ENCODE measurements around the gene PGGHG. TPM values are rescaled to one million over a fixed set of nuclear protein-coding genes. Genes with fewer than 3 reads are reported as not detected.
"Not testable (repeated sequence)": the region's sequence is repeated elsewhere in the genome, so short reads cannot be mapped to it uniquely, and the experiment has no call there.

Gene PGGHG
- total RNA-seq, 2 experiments from 2014 or later: 487 to 541 TPM

DNA sequence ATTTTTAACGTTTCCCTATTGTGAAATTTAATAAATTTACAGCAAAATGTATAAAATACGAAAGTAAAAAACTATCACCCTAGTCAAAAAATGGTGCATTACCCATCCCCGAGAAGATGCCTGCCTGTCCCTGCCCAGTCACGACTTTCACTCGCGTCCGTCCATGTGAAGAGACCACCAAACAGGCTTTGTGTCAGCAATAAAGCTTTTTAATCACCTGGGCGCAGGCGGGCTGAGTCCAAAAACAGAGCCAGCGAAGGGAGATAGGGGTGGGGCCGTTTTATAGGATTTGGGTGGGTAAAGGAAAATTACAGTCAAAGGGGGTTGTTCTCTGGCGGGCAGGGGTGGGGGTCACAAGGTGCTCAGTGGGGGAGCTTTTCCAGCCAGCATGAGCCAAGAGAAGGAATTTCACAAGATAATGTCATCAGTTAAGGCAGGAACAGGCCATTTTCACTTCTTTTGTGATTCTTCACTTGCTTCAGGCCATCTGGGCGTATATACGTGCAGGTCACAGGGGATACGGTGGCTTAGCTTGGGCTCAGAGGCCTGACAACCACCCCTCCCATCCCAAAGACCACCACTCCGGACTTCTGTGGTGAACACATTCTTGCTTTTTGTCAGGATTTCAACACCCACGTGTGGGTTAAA, 44.8 kb downstream of the PGGHG start:
- H3K27me3 Mint-ChIP-seq (ENCODE audit: low read depth); DNase-seq; H3K4me3 Mint-ChIP-seq; H3K9me3 Mint-ChIP-seq (ENCODE audit: insufficient read depth); ATAC-seq; H3K27ac Mint-ChIP-seq: not testable (repeated sequence)
- peaks cover 68% of the 10 kb centered on the region for H3K4me1 Mint-ChIP-seq (ENCODE audit: low read depth)
- peaks cover 21% of the 10 kb centered on the region for H3K36me3 Mint-ChIP-seq (ENCODE audit: low read depth)
- ChIA-PET POLR2A (interaction anchor here (0.8 kb wide), 2 partner anchors 9 to 83 kb away, joined by 3 read pairs; no protein-coding TSS in a partner anchor), CTCF (interaction anchor here (2.2 kb wide), 1 partner anchor 28 kb away, joined by 5 read pairs; no protein-coding TSS in a partner anchor)

DNA sequence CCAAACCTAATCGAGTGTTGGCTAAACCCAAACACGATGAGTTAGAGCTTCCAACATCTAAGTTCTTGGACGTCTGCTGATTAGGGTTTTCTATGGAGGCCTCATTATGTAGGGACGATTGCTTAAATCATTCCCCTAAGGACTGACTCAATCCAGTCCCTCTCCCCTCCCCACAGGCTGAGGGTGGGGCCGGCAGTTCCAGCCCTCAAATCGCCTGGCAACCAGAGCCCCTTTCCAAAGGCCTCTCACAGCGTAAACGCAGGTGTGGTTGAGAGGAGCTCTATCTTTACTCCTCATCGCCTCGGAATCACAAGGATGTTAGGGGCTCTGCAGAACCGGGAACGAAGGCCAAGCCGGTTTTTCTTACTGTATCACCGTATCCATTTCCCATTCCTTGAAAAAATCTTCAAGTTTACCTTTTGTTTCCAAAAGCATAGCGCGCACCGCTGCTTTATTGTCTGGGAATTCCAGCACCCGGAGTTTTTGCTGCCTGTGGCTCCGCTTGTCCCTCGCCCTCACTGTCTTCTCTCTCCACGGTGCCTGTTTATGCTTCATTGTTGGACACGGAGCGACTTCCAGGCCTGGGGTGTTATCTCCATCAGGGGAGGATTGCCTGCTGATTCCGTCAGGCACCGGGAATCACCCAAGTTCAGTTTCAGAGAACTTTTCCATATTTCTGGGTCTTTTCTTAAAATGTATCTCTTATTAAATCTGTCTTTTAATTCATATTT, 45.5 kb downstream of the PGGHG start:
- no peaks in the 10 kb centered on the region for H3K27me3 Mint-ChIP-seq (ENCODE audit: low read depth)
- POLR2A ChIA-PET: no interaction called here
- no peak overlapping the region for H3K4me3 Mint-ChIP-seq
- CTCF ChIA-PET: interaction anchor here (2.2 kb wide), 1 partner anchor 29 kb away, joined by 5 read pairs; no protein-coding TSS in a partner anchor
- H3K27ac Mint-ChIP-seq: no peak overlapping the region
- H3K9me3 Mint-ChIP-seq (ENCODE audit: insufficient read depth): peaks cover under 1% of the 10 kb centered on the region
- peaks cover 17% of the 10 kb centered on the region for H3K36me3 Mint-ChIP-seq (ENCODE audit: low read depth)
- ATAC-seq: no peak
- peaks cover 62% of the 10 kb centered on the region for H3K4me1 Mint-ChIP-seq (ENCODE audit: low read depth)
- DNase-seq: no peak

DNA sequence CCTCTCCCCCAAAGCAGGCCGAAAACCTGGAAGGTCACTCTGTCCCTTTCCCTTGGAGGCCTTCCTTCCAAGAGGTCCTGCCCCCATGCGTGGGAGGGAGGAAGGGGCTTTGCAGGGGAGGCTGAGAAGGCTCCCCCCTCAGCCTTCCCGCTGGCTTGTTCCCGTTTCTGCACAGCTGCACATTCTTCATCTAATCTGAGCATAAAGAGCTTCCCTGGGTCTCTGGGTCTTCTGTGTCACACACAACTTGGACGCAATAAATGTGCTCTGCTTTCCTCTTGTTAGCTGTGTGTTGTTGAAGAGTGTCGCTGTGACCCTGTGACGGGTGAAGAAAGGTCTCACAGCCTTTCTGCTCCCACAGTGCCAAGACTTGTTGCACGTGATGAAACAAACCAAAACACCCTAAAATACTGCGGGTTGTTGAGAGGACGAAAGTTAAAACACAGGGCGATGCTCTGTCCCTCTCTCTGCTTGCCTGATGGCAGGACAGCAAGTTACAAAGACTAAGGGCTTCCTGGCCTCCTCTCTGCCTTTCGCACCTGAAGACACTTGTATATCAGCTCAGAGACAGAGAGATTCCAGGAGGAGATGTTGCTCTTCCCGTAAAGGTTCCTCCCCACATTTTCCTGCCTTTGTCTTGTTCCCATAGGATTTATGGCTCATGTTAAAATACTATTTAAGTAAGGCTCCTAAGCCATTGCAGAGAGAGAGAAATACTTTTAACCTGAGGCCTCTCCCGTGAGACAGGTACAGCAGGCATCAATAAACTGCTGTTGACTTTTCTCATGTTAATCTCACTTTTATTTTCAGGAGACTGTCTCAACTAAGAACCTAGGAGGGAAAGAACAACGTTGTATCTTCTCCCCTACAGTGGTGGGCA, 47.1 kb downstream of the PGGHG start:
- DNase-seq (no peak), ATAC-seq (no peak)
- no peak overlapping the region for H3K27ac Mint-ChIP-seq
- POLR2A ChIA-PET: no interaction called here
- H3K36me3 Mint-ChIP-seq (ENCODE audit: low read depth): peaks cover 11% of the 10 kb centered on the region
- H3K27me3 Mint-ChIP-seq (ENCODE audit: low read depth): no peaks in the 10 kb centered on the region
- CTCF ChIA-PET: no interaction called here
- no peaks in the 10 kb centered on the region for H3K9me3 Mint-ChIP-seq (ENCODE audit: insufficient read depth)
- H3K4me1 Mint-ChIP-seq (ENCODE audit: low read depth): peaks cover 53% of the 10 kb centered on the region
- H3K4me3 Mint-ChIP-seq: no peak overlapping the region

DNA sequence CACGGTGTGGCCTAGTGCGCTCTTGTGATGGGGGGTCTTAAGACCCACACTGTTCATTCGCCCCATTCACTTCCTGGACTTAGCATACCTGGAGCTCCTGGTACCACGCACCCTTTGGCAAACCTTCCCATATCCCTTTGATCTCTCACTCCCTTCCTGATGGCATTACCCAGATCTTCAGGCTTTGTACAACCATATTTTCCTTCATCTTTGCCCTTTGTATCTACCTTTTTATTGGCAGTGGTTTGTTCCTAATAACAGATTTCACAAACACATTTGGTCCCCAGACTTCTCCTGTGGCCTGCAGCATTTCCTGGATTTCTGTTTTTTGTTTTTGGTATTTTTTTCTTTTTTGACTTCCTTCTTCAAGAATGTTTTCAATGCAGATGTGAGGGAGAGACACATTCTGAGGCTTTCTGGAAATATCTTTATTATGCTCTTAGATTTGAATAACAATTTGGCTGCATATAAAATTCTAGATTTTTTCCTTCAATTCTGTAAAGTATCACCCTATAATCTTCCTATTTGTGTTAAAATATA, 47.8 kb downstream of the PGGHG start:
- Mint-ChIP-seq H3K4me3 (no peak overlapping the region), H3K9me3 (ENCODE audit: insufficient read depth) (no peaks in the 10 kb centered on the region), H3K27ac (peak overlapping the region; percentile 9), H3K4me1 (ENCODE audit: low read depth) (peaks cover 51% of the 10 kb centered on the region), H3K36me3 (ENCODE audit: low read depth) (peaks cover 10% of the 10 kb centered on the region), H3K27me3 (ENCODE audit: low read depth) (peaks cover 2% of the 10 kb centered on the region)
- ChIA-PET POLR2A (no interaction called here), CTCF (no interaction called here)
- ATAC-seq: no peak
- DNase-seq: no peak

DNA sequence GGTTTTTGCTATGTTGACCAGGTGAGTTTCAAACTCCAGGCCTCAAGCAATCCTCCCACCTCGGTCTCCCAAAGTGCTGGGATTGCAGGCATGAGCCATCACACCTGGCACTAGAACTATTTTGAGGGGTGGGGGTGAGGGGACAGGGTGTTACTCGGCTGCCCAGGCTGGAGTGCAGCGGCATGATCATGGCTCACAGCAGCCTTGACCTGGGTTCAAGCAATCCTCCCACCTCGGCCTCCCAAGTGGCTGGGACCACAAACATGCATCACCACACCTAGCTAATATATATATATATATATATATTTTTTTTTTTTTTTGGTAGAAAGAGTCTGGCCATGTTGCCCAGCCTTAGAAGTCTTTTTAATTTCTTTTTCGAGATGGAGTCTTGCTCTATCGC, 48.8 kb downstream of the PGGHG start:
- CTCF ChIA-PET: no interaction called here

DNA sequence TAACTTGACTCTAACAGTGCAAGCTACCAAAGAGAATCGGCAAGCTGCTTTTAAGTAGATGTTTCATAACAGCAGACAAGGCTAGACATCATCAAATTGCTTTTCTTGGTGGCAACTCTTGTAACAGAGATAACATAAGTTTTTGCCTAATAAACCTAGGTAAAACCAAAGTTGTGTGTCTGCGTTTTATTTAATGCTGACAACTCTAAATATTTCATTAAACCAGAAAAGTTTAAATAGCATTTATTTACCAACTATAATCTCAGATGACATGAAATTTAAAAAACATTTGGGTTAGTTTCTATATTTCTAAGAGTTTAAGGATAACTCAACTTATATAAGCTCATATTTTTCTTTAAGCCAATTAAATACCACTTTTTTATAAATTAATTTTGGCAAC, 51.0 kb downstream of the PGGHG start:
- DNase-seq: no peak

More for the DNA sequence above, 48.8 kb downstream of the PGGHG start:
- H3K4me3 Mint-ChIP-seq: no peak overlapping the region
- peaks cover 2% of the 10 kb centered on the region for H3K27me3 Mint-ChIP-seq (ENCODE audit: low read depth)
- ATAC-seq (no peak), DNase-seq (no peak)
- peaks cover 10% of the 10 kb centered on the region for H3K36me3 Mint-ChIP-seq (ENCODE audit: low read depth)
- no peaks in the 10 kb centered on the region for H3K9me3 Mint-ChIP-seq (ENCODE audit: insufficient read depth)
- POLR2A ChIA-PET: no interaction called here
- no peak overlapping the region for H3K27ac Mint-ChIP-seq
- H3K4me1 Mint-ChIP-seq (ENCODE audit: low read depth): peaks cover 49% of the 10 kb centered on the region

DNA sequence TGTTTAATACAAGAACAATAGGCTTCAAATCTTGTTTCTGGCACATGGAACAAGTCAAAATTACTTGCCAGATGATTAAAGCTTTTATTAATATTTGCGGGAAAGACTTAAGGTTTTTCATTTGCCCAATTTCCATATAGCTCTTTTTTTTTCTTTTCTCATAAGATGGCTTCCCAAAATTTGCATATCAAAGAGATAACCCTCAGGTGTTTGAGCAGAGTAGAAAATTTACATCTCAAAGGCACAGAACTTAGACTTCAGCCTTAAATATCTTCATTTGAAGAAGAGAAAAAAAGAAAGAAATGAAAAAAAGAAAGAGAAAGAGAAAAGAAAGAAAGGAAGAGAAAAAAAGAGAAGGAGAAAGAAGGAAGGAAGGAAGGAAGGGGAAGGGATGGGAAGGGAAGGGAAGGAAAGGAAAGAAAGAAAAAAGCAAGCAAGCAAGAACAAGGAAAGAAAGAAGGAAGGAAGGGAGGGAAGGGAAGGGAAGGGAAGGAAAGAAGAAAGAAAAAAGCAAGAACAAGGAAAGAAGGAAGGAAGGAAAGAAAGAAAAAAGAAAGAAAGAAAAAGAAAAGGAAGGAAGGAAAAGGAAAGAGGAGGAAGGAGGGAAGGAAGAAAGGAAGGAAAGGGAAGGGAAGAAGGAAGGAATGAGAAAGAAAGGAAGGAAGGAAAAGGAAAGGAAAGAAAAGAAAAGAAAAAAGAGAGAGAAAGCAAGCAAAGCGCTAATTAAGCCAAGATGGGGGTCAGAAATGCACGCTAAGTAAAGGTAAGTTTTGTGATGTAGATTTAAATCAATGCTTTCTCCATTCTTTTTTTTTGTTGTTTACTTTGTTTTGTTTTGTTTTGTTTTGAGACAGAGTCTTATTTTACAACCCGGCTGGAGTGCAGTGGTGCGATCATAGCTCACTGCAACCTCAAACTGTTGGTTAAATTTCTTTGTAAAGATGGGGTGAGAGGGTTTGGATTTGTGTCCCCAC, 51.9 kb downstream of the PGGHG start:
- Mint-ChIP-seq H3K9me3 (ENCODE audit: insufficient read depth) (no peaks in the 10 kb centered on the region), H3K27ac (no peak overlapping the region), H3K36me3 (ENCODE audit: low read depth) (peaks cover 7% of the 10 kb centered on the region), H3K4me1 (ENCODE audit: low read depth) (peaks cover 32% of the 10 kb centered on the region), H3K27me3 (ENCODE audit: low read depth) (peaks cover 2% of the 10 kb centered on the region), H3K4me3 (no peak overlapping the region)
- ChIA-PET CTCF (interaction anchor here (1.5 to 2.8 kb wide), 7 partner anchors 11 to 107 kb away, joined by 4 to 14 read pairs (median 5); no protein-coding TSS in a partner anchor), POLR2A (interaction anchor here (0.7 to 2.2 kb wide), 8 partner anchors 11 to 129 kb away, joined by 3 to 9 read pairs (median 3); no protein-coding TSS in a partner anchor)
- DNase-seq (no peak), ATAC-seq (no peak)

More for the DNA sequence above, 51.0 kb downstream of the PGGHG start:
- Mint-ChIP-seq H3K4me3 (no peak overlapping the region), H3K27me3 (ENCODE audit: low read depth) (peaks cover 2% of the 10 kb centered on the region), H3K4me1 (ENCODE audit: low read depth) (peaks cover 37% of the 10 kb centered on the region), H3K36me3 (ENCODE audit: low read depth) (peaks cover 3% of the 10 kb centered on the region), H3K27ac (no peak overlapping the region), H3K9me3 (ENCODE audit: insufficient read depth) (no peaks in the 10 kb centered on the region)
- POLR2A ChIA-PET: interaction anchor here (0.7 to 2.2 kb wide), 6 partner anchors 10 to 128 kb away, joined by 3 to 9 read pairs (median 4); no protein-coding TSS in a partner anchor
- no peak for ATAC-seq
- CTCF ChIA-PET: interaction anchor here (1.5 to 2.8 kb wide), 7 partner anchors 10 to 108 kb away, joined by 4 to 14 read pairs (median 5); no protein-coding TSS in a partner anchor

DNA sequence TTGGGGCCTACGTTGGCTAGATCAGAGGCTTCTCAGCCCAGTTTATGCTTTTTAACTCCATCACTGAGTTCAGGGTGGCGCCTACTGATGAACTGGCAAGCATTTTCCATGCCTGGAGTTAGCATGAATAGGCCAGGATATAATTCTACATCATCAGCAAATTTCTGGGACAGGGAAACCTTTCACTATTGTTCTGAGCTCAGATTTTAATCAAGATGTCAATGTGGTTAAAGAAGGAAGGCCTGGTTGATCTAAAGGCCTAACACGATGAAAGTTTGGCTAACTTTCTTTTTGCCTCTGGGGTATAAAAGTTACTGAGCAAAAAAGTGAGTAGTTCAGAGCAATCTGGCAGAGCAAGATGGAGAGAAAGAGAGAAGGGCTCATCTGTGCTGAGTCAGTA, 53.4 kb downstream of the PGGHG start:
- ATAC-seq (no peak), DNase-seq (no peak)
- Mint-ChIP-seq H3K27me3 (ENCODE audit: low read depth) (peaks cover 2% of the 10 kb centered on the region), H3K9me3 (ENCODE audit: insufficient read depth) (no peaks in the 10 kb centered on the region), H3K36me3 (ENCODE audit: low read depth) (peaks cover 7% of the 10 kb centered on the region), H3K4me1 (ENCODE audit: low read depth) (peaks cover 19% of the 10 kb centered on the region), H3K4me3 (no peak overlapping the region), H3K27ac (no peak overlapping the region)
- ChIA-PET CTCF (interaction anchor here (1.0 kb wide), 1 partner anchor 10 kb away, joined by 3 read pairs; no protein-coding TSS in a partner anchor), POLR2A (no interaction called here)

DNA sequence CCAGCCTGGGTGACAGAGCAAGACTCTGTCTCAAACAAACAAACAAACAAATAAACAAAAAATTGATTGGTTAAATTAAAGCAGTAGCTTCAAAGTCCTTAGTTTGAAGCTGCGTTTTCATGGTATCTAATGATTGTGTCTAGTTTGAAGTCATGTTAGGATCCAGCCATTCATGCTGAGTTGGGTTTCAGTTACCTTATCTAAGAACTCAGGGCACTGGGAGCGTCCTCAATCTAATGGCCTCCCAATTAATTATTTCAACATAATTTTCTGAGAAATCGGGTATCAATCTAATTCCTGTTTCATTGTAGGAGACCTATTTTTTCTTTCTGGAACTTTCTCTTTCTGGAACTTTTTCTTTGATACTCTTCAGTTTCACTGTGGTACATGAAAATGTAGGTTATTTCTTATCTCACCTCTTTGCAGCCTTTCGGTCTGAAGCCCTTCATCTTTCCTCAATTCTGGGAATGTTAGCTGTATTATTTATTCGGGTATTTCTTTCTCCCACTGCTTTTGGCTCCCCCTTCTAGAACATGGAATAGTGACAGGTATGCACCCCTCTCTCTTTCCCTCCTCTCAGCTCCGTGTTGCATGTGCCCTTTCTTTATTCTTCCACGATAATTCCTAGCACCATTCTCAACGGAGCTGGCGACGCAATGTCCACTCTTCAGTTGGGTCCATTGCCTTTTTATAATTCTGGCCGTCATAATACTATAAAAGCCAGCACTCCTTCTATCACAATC, 56.1 kb downstream of the PGGHG start:
- POLR2A ChIA-PET: no interaction called here
- Mint-ChIP-seq H3K4me1 (ENCODE audit: low read depth) (peaks cover 19% of the 10 kb centered on the region), H3K27ac (no peak overlapping the region), H3K4me3 (no peak overlapping the region), H3K27me3 (ENCODE audit: low read depth) (peaks cover 2% of the 10 kb centered on the region), H3K36me3 (ENCODE audit: low read depth) (peaks cover 7% of the 10 kb centered on the region), H3K9me3 (ENCODE audit: insufficient read depth) (no peaks in the 10 kb centered on the region)
- CTCF ChIA-PET: no interaction called here
- ATAC-seq (no peak), DNase-seq (no peak)
